Anterior cingulate cortex (tissue), 58 donors: ENCODE measurements around the gene BRAP.
A peak's percentile ranks its signal among the peaks of the same experiment; 100 is the strongest.
"Not testable (repeated sequence)": the region's sequence is repeated elsewhere in the genome, so short reads cannot be mapped to it uniquely, and the experiment has no call there.

Experiments used
- DNase-seq, 58 donors: peaks; one replicate each; lab custom pipeline; 2025; lab: John Stamatoyannopoulos, UW

The BRAP gene

GRCh38 chr12:111684485-111685198 lies 1.1 kb downstream of the BRAP start:
- not testable (repeated sequence) for DNase-seq

GRCh38 chr12:111677186-111677585 lies 8.6 kb downstream of the BRAP start:
- peak in 1 of 58 donors; percentile 1 for DNase-seq

GRCh38 chr12:111673503-111673902 lies 12.3 kb downstream of the BRAP start:
- no peak for DNase-seq

- DNase-seq, result no peak
These were observed 12.9 kb downstream of the BRAP start for GRCh38 chr12:111672822-111673381.

- DNase-seq, result peak in 49 of 58 donors; percentile 3 to 81 (median 36)
These were observed 20.5 kb downstream of the BRAP start for GRCh38 chr12:111664961-111665865.

- DNase-seq, result no peak
These were observed 21.3 kb downstream of the BRAP start for GRCh38 chr12:111664499-111664898.

GRCh38 chr12:111656016-111656415 lies 29.7 kb downstream of the BRAP start:
- no peak for DNase-seq

GRCh38 chr12:111655356-111655755 lies 30.4 kb downstream of the BRAP start:
- DNase-seq, result no peak

- peak in 7 of 58 donors; percentile 10 to 37 (median 26) for DNase-seq
These were observed 32.2 kb downstream of the BRAP start for GRCh38 chr12:111653596-111653995.

GRCh38 chr12:111652530-111652929 lies 33.2 kb downstream of the BRAP start:
- DNase-seq, result not testable (repeated sequence)

GRCh38 chr12:111650912-111651311 lies 34.8 kb downstream of the BRAP start:
- DNase-seq, result no peak

- no peak for DNase-seq
These were observed 40.3 kb downstream of the BRAP start for GRCh38 chr12:111645433-111645832.

GRCh38 chr12:111643427-111643826 lies 42.3 kb downstream of the BRAP start:
- DNase-seq, result peak in 2 of 58 donors; percentile 11 to 12

GRCh38 chr12:111642681-111643426 lies 42.9 kb downstream of the BRAP start:
- DNase-seq, result no peak

GRCh38 chr12:111640506-111640905 lies 45.2 kb downstream of the BRAP start:
- DNase-seq, result peak in 9 of 58 donors; percentile 2 to 34 (median 13)

GRCh38 chr12:111638556-111638955 lies 47.2 kb downstream of the BRAP start:
- peak in 2 of 58 donors; percentile 5 to 23 for DNase-seq

- peak in 57 of 58 donors; percentile 5 to 91 (median 56) for DNase-seq
These were observed 49.4 kb downstream of the BRAP start for GRCh38 chr12:111636209-111636945.

GRCh38 chr12:111635524-111635923 lies 50.2 kb downstream of the BRAP start:
- DNase-seq, result no peak

GRCh38 chr12:111628505-111629260 lies 57.1 kb downstream of the BRAP start:
- no peak for DNase-seq
